HCT116 (cell line): ENCODE data around the gene FNDC3B. TPM values are rescaled to one million over a fixed set of nuclear protein-coding genes. Genes with fewer than 3 reads are reported as not detected.

Experiments used
- ATAC-seq: fragments of 200-7000 bp; cut with Tn5 transposase; 2 replicates; pipeline ENCODE4 v1.9.1; 2020; ENCODE audit warnings: mild to moderate bottlenecking, moderate library complexity
- BruUV-seq: library from RNA; stranded (reverse); fragments of 400-500 nt; replicated peaks from 2 replicates; lab custom pipeline; 2021; lab: Mats Ljungman, UMichigan
- CTCF ChIA-PET: fragments of 300-600 bp; sonication (Branson Sonifier 250); formaldehyde crosslinking; loops from one replicate; lab custom pipeline; 2021; ENCODE audit warnings: antibody characterized with exemption; lab: Charles Lee
- POLR2A ChIA-PET: fragments of 300-600, 350-600 bp; sonication (Branson Sonifier 250); formaldehyde crosslinking; loops from one replicate; lab custom pipeline; 2021; ENCODE audit warnings: antibody characterized with exemption; lab: Charles Lee
- RAD21 ChIA-PET, 2 experiments: fragments of 300-600 bp; sonication (Branson Sonifier 250); formaldehyde crosslinking; loops; one replicate each; lab custom pipeline; 2023; ENCODE audit warnings: low total read pairs in 2 of 2; ENCODE audit not compliant: uncharacterized antibody in 2 of 2, unreplicated experiment in 2 of 2, low non-redundant PET in 1 of 2; lab: Charles Lee
- DNase-seq: peaks from one replicate; pipeline ENCODE4 v3.0.0-alpha.2; 2010; ENCODE audit warnings: low read depth, low spot score
- H2AFZ ChIP-seq: fragments of 200-600 bp; shearing (Covaris generic), sonication (generic); 2 replicates; pipeline ENCODE4 v1.6.1; 2017; ENCODE audit warnings: low read depth, mixed run types, mixed read lengths, antibody characterized with exemption, low read length; ENCODE audit not compliant: poor library complexity, severe bottlenecking
- H3K27ac ChIP-seq: 2 replicates; pipeline ENCODE4 v1.5.1; 2012; ENCODE audit warnings: low read depth, low read length
- H3K27me3 ChIP-seq: fragments of 200-600 bp; sonication (generic); 2 replicates; pipeline ENCODE4 v1.6.1; 2016; ENCODE audit warnings: mixed run types, low read length, mixed read lengths; ENCODE audit not compliant: insufficient read depth
- H3K36me3 ChIP-seq, 2 experiments: fragments of 200-500 bp in 1 of 2; fragments of 200-600 bp in 1 of 2; sonication (Bioruptor generic) in 1 of 2; sonication (generic) in 1 of 2; 2 replicates each; pipeline versions ENCODE4 v1.5.1 to v1.6.1; 2014 to 2016; ENCODE audit warnings: low read length in 2 of 2, inconsistent platforms in 1 of 2, mixed read lengths in 1 of 2, mixed run types in 1 of 2; ENCODE audit not compliant: insufficient read depth in 2 of 2, control insufficient read depth in 1 of 2
- H3K4me1 ChIP-seq, 2 experiments: fragments of 200-600 bp in 1 of 2; sonication (generic) in 1 of 2; 2 replicates each; pipeline versions ENCODE4 v1.5.1 to v1.6.1; 2012 to 2017; ENCODE audit warnings: low read length in 2 of 2, inconsistent platforms in 1 of 2, mild to moderate bottlenecking in 1 of 2, mixed read lengths in 1 of 2, mixed run types in 1 of 2, moderate library complexity in 1 of 2; ENCODE audit not compliant: insufficient read depth in 2 of 2, control insufficient read depth in 1 of 2
- H3K4me2 ChIP-seq: fragments of 200-600 bp; sonication (generic); 2 replicates; pipeline ENCODE4 v1.6.1; 2017; ENCODE audit warnings: mixed run types, low read length, mixed read lengths
- H3K4me3 ChIP-seq, 2 experiments: fragments of 200-600 bp in 1 of 2; sonication (generic) in 1 of 2; replicated peaks in 1 of 2; 2 replicates each; pipeline ENCODE4 v1.5.1; 2011 to 2016; ENCODE audit warnings: low read length in 2 of 2, control low read depth in 1 of 2, low read depth in 1 of 2, mild to moderate bottlenecking in 1 of 2, mixed read lengths in 1 of 2, mixed run types in 1 of 2
- H3K79me2 ChIP-seq: fragments of 200-600 bp; sonication (generic); 2 replicates; pipeline ENCODE4 v1.6.1; 2017; ENCODE audit warnings: mild to moderate bottlenecking, mixed run types, low read length, moderate library complexity, mixed read lengths; ENCODE audit not compliant: insufficient read depth
- H3K9ac ChIP-seq: fragments of 200-600 bp; sonication (generic); 2 replicates; pipeline ENCODE4 v1.6.1; 2016; ENCODE audit warnings: low read length, mixed read lengths
- H3K9me2 ChIP-seq: fragments of 200-600 bp; sonication (generic), shearing (Covaris generic); 2 replicates; pipeline ENCODE4 v1.6.1; 2017; ENCODE audit warnings: mixed run types, mild to moderate bottlenecking, moderate library complexity; ENCODE audit not compliant: insufficient read depth
- H3K9me3 ChIP-seq, 2 experiments: fragments of 200-500 bp in 1 of 2; fragments of 200-600 bp in 1 of 2; sonication (Bioruptor generic) in 1 of 2; sonication (generic) in 1 of 2; 2 replicates each; pipeline ENCODE4 v1.6.1; 2014 to 2017; ENCODE audit warnings: low read length in 2 of 2, mixed read lengths in 2 of 2, inconsistent platforms in 1 of 2, low read depth in 1 of 2, mild to moderate bottlenecking in 1 of 2, mixed run types in 1 of 2, moderate library complexity in 1 of 2; ENCODE audit not compliant: control insufficient read depth in 1 of 2, insufficient read depth in 1 of 2
- H4K20me1 ChIP-seq: fragments of 200-600 bp; sonication (generic), shearing (Covaris generic); 2 replicates; pipeline ENCODE4 v1.6.1; 2017; ENCODE audit warnings: mixed run types, mild to moderate bottlenecking, moderate library complexity; ENCODE audit not compliant: insufficient read depth
- ELF1 ChIP-seq: IDR thresholded peaks from 2 replicates; pipeline ENCODE4 v1.6.1; 2012; ENCODE audit warnings: low read depth, borderline replicate concordance
- EZH2 ChIP-seq: fragments of 200-600 bp; sonication (generic); IDR thresholded peaks from 2 replicates; pipeline ENCODE4 v1.6.1; 2017; ENCODE audit warnings: antibody characterized with exemption, mixed run types
- POLR2AphosphoS5 ChIP-seq: IDR thresholded peaks from 2 replicates; pipeline ENCODE4 v1.6.1; 2011; ENCODE audit warnings: mild to moderate bottlenecking, low read depth, low read length, moderate library complexity
- RAD21 ChIP-seq: IDR thresholded peaks from 2 replicates; pipeline ENCODE4 v1.6.1; 2012; ENCODE audit warnings: low read depth, mild to moderate bottlenecking
- SP1 ChIP-seq: IDR thresholded peaks from 2 replicates; pipeline ENCODE4 v1.6.1; 2012; ENCODE audit warnings: low read depth
- TCF7L2 ChIP-seq: IDR thresholded peaks from 2 replicates; pipeline ENCODE4 v1.7.0; 2011; ENCODE audit warnings: borderline replicate concordance, inconsistent platforms; ENCODE audit not compliant: insufficient read depth, insufficient read length; ENCODE audit errors: extremely low read depth
- ZFX ChIP-seq: fragments of 450-650 bp; IDR thresholded peaks from 2 replicates; pipeline ENCODE4 v1.6.1; 2017
- intact Hi-C: fragments of 100-400 bp; cut with micrococcal nuclease; formaldehyde crosslinking; loops from 2 replicates; pipeline ENCODE4 v1.10.0; 2022
- total RNA-seq: library from RNA; stranded (reverse); gene quantifications from one replicate; pipeline ENCODE4 v1.2.1, GENCODE V29; 2021; ENCODE audit not compliant: unreplicated experiment
- TF ChIP-seq, protein P1 (sequence below): IDR thresholded peaks from 2 replicates; pipeline ENCODE4 v1.6.1; 2011; ENCODE audit warnings: mild to moderate bottlenecking, low read length, moderate library complexity; ENCODE audit not compliant: insufficient replicate concordance; ENCODE audit errors: extremely low read depth
- TF ChIP-seq, protein P2 (sequence below): IDR thresholded peaks from 2 replicates; pipeline ENCODE4 v1.6.1; 2012; ENCODE audit warnings: low read depth

The FNDC3B gene
- total RNA-seq, 1 experiment from 2014 or later = 45.7 TPM

DNA sequence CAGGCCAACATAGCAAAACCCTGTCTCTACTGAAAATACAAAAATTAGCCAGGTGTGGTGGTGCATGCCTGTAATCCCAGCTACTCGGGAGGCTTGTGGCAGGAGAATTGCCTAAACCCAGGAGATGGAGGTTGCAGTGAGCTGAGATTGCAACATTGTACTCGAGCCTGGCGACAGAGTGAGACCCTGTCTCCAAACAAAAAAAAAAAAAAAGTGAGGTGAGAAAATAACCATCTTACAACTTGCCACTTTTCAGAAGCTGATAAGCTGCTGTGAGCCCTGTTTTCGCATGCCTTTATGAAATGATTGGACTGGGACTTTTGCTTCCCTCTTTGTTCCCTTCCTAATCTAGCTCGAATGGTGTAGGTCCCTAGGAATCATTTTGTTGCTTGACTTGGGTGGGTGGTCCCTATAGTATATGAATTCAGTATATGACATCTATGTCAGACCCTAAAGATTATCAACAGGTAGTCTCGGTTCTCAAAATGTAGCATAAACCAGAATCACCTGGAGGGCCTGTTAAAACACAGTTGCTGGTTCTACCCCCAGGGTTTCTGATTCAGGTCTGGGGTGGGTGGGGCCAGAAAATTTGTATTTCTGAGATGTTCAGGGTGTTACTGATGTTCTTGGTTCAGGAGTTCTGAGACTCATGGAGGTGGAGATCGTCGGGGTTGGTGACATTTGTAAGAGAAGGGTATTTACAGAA, 107.9 kb downstream of the FNDC3B start:
- intact Hi-C loops = no loop called here
- H3K9me2 ChIP-seq = no peaks in the 10 kb centered on the region
- no peaks in the 10 kb centered on the region for H3K36me3 ChIP-seq
- no peaks in the 10 kb centered on the region for H3K27me3 ChIP-seq
- no peaks in the 10 kb centered on the region for H3K9me3 ChIP-seq
- H3K79me2 ChIP-seq = peaks cover 4% of the 10 kb centered on the region
- ATAC-seq = no peak
- DNase-seq = no peak
- POLR2A ChIA-PET = no interaction called here
- no peak for TF ChIP-seq ELF1
- TF ChIP-seq ZFX = no peak
- TF ChIP-seq SP1 = no peak
- TF ChIP-seq TCF7L2 = no peak
- TF ChIP-seq, protein P1, sequence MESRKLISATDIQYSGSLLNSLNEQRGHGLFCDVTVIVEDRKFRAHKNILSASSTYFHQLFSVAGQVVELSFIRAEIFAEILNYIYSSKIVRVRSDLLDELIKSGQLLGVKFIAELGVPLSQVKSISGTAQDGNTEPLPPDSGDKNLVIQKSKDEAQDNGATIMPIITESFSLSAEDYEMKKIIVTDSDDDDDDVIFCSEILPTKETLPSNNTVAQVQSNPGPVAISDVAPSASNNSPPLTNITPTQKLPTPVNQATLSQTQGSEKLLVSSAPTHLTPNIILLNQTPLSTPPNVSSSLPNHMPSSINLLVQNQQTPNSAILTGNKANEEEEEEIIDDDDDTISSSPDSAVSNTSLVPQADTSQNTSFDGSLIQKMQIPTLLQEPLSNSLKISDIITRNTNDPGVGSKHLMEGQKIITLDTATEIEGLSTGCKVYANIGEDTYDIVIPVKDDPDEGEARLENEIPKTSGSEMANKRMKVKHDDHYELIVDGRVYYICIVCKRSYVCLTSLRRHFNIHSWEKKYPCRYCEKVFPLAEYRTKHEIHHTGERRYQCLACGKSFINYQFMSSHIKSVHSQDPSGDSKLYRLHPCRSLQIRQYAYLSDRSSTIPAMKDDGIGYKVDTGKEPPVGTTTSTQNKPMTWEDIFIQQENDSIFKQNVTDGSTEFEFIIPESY = no peak
- TF ChIP-seq, protein P2, sequence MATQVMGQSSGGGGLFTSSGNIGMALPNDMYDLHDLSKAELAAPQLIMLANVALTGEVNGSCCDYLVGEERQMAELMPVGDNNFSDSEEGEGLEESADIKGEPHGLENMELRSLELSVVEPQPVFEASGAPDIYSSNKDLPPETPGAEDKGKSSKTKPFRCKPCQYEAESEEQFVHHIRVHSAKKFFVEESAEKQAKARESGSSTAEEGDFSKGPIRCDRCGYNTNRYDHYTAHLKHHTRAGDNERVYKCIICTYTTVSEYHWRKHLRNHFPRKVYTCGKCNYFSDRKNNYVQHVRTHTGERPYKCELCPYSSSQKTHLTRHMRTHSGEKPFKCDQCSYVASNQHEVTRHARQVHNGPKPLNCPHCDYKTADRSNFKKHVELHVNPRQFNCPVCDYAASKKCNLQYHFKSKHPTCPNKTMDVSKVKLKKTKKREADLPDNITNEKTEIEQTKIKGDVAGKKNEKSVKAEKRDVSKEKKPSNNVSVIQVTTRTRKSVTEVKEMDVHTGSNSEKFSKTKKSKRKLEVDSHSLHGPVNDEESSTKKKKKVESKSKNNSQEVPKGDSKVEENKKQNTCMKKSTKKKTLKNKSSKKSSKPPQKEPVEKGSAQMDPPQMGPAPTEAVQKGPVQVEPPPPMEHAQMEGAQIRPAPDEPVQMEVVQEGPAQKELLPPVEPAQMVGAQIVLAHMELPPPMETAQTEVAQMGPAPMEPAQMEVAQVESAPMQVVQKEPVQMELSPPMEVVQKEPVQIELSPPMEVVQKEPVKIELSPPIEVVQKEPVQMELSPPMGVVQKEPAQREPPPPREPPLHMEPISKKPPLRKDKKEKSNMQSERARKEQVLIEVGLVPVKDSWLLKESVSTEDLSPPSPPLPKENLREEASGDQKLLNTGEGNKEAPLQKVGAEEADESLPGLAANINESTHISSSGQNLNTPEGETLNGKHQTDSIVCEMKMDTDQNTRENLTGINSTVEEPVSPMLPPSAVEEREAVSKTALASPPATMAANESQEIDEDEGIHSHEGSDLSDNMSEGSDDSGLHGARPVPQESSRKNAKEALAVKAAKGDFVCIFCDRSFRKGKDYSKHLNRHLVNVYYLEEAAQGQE = no peak
- TF ChIP-seq RAD21 = no peak
- TF ChIP-seq EZH2 = no peak
- no peak for TF ChIP-seq POLR2AphosphoS5
- TF ChIP-seq, all 23 proteins: peak for 0
- Histone ChIP-seq H2AFZ (no peak overlapping the region), H3K4me2 (no peak overlapping the region), H4K20me1 (no peaks in the 10 kb centered on the region), H3K4me3 (no peak overlapping the region), H3K9ac (no peak overlapping the region), H3K27ac (no peak overlapping the region), H3K4me1 (peaks cover 17 to 24% of the 10 kb centered on the region in 2 experiments)
- ChIA-PET CTCF (no interaction called here), RAD21 (no interaction called here)
- BruUV-seq = no TSS peak
